HEK293 (cell line): Measurements from ENCODE around the gene NAV2.

ENCODE experiments used
- CTCF ChIA-PET: fragments of 350-600 bp; formaldehyde crosslinking; extraction: SDS; loops from one replicate; lab custom pipeline; 2021; ENCODE audit warnings: antibody characterized with exemption; lab: Yijun Ruan, JAX
- POLR2A ChIA-PET: fragments of 300-600 bp; formaldehyde crosslinking; extraction: SDS; loops from one replicate; lab custom pipeline; 2020; ENCODE audit warnings: antibody characterized with exemption, inconsistent platforms; lab: Yijun Ruan, JAX
- H3K27ac ChIP-seq: fragments of 200-500 bp; sonication (Bioruptor generic); 2 replicates; pipeline ENCODE4 v1.5.1; 2014; ENCODE audit warnings: low read depth, low read length, control low read depth, inconsistent platforms; ENCODE audit errors: extremely low read depth
- H3K36me3 ChIP-seq, 2 experiments: fragments of 200-500 bp in 1 of 2; sonication (Bioruptor generic) in 1 of 2; 1 replicate in 1 of 2; 2 replicates in 1 of 2; pipeline ENCODE4 v1.5.1; 2014 to 2017; ENCODE audit warnings: inconsistent platforms in 2 of 2, low read length in 2 of 2; ENCODE audit not compliant: control insufficient read depth in 2 of 2, insufficient read depth in 1 of 2
- H3K4me1 ChIP-seq: fragments of 200-500 bp; sonication (Bioruptor generic); 2 replicates; pipeline ENCODE4 v1.5.1; 2014; ENCODE audit warnings: mild to moderate bottlenecking, low read length, inconsistent platforms; ENCODE audit not compliant: control insufficient read depth, insufficient read depth
- H3K4me3 ChIP-seq: 2 replicates; pipeline ENCODE4 v1.5.1; 2011; ENCODE audit warnings: low read depth, mild to moderate bottlenecking, control low read depth, low read length, moderate library complexity
- H3K9me3 ChIP-seq: fragments of 200-500 bp; sonication (Bioruptor generic); 2 replicates; pipeline ENCODE4 v1.5.1; 2014; ENCODE audit warnings: low read depth, low read length, inconsistent platforms; ENCODE audit not compliant: control insufficient read depth, insufficient read depth
- KLF1 ChIP-seq: fragments of 450-650 bp; formaldehyde crosslinking; IDR thresholded peaks from 2 replicates; pipeline ENCODE4 v1.5.1; 2016; ENCODE audit warnings: missing biosample characterization, missing genetic modification characterization
- SALL2 ChIP-seq: fragments of 450-650 bp; formaldehyde crosslinking; IDR thresholded peaks from 2 replicates; pipeline ENCODE4 v1.5.0; 2017; ENCODE audit warnings: missing biosample characterization, mild to moderate bottlenecking, missing genetic modification characterization, borderline replicate concordance
- ZNF16 ChIP-seq: fragments of 450-650 bp; formaldehyde crosslinking; IDR thresholded peaks from 2 replicates; pipeline ENCODE4 v1.5.1; 2016; ENCODE audit warnings: low read depth, missing biosample characterization, missing genetic modification characterization
- ZNF169 ChIP-seq: fragments of 450-650 bp; formaldehyde crosslinking; IDR thresholded peaks from 2 replicates; pipeline ENCODE4 v1.5.1; 2016; ENCODE audit warnings: missing biosample characterization, missing genetic modification characterization
- ZNF223 ChIP-seq: fragments of 450-650 bp; formaldehyde crosslinking; IDR thresholded peaks from 2 replicates; pipeline ENCODE4 v1.5.1; 2016; ENCODE audit warnings: missing biosample characterization, missing genetic modification characterization
- ZNF324 ChIP-seq: fragments of 450-650 bp; formaldehyde crosslinking; IDR thresholded peaks from 2 replicates; pipeline ENCODE4 v1.5.1; 2016; ENCODE audit warnings: missing biosample characterization, missing genetic modification characterization
- ZNF473 ChIP-seq: fragments of 450-650 bp; formaldehyde crosslinking; IDR thresholded peaks from 2 replicates; pipeline ENCODE4 v1.5.1; 2017; ENCODE audit warnings: missing biosample characterization, missing genetic modification characterization
- ZNF501 ChIP-seq: fragments of 450-650 bp; formaldehyde crosslinking; IDR thresholded peaks from 2 replicates; pipeline ENCODE4 v1.5.1; 2016; ENCODE audit warnings: missing biosample characterization, missing genetic modification characterization
- ZNF529 ChIP-seq: fragments of 450-650 bp; formaldehyde crosslinking; IDR thresholded peaks from 2 replicates; pipeline ENCODE4 v1.5.1; 2017; ENCODE audit warnings: missing genetic modification characterization, missing biosample characterization; ENCODE audit not compliant: insufficient replicate concordance
- ZNF555 ChIP-seq: fragments of 450-650 bp; formaldehyde crosslinking; conservative IDR thresholded peaks from 2 replicates; pipeline ENCODE4 v1.5.1; 2017; ENCODE audit warnings: missing biosample characterization, mild to moderate bottlenecking, missing genetic modification characterization, inconsistent platforms
- ZNF561 ChIP-seq: fragments of 450-650 bp; IDR thresholded peaks from 2 replicates; pipeline ENCODE4 v1.5.1; 2018; ENCODE audit warnings: missing biosample characterization, missing genetic modification characterization, borderline replicate concordance
- ZNF629 ChIP-seq: fragments of 450-650 bp; formaldehyde crosslinking; IDR thresholded peaks from 2 replicates; pipeline ENCODE4 v1.5.1; 2017; ENCODE audit warnings: missing biosample characterization, missing genetic modification characterization
- ZNF837 ChIP-seq: fragments of 450-650 bp; formaldehyde crosslinking; IDR thresholded peaks from 2 replicates; pipeline ENCODE4 v1.5.1; 2016; ENCODE audit warnings: missing biosample characterization, missing genetic modification characterization
- TF ChIP-seq, protein P1 (sequence below): fragments of 450-650 bp; formaldehyde crosslinking; conservative IDR thresholded peaks from 2 replicates; pipeline ENCODE4 v1.5.1; 2016; ENCODE audit warnings: low read depth, missing biosample characterization, missing genetic modification characterization
- TF ChIP-seq, protein P2 (sequence below): fragments of 450-650 bp; formaldehyde crosslinking; IDR thresholded peaks from 2 replicates; pipeline ENCODE4 v1.5.1; 2016; ENCODE audit warnings: missing biosample characterization, missing genetic modification characterization

The NAV2 gene

DNA sequence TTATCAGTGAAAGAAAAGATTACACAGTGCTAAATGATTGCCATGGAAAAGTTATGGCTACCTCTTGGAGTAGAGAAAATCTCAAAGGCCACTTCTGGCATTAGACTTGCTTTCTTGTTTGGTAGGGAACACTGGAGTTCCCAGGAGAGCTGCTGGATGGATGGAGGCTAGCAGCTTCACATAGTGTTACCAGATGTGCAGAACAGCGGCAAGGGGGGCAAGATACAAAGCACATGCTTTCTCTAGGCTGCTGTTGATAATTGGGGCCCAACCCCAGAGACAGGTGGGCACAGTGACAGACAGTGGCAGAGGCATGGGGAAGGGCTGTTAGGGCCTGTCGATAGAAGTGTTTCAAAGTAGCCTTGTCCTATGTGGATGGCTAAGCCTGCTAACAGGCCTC, 352.8 kb downstream of the NAV2 start (continued):
- TF ChIP-seq ZNF561 (tag by site-specific recombination), result no peak
- no peak for TF ChIP-seq KLF1 (tag by site-specific recombination)
- TF ChIP-seq SALL2, result no peak
- TF ChIP-seq ZNF16 (tag by site-specific recombination), result no peak

DNA sequence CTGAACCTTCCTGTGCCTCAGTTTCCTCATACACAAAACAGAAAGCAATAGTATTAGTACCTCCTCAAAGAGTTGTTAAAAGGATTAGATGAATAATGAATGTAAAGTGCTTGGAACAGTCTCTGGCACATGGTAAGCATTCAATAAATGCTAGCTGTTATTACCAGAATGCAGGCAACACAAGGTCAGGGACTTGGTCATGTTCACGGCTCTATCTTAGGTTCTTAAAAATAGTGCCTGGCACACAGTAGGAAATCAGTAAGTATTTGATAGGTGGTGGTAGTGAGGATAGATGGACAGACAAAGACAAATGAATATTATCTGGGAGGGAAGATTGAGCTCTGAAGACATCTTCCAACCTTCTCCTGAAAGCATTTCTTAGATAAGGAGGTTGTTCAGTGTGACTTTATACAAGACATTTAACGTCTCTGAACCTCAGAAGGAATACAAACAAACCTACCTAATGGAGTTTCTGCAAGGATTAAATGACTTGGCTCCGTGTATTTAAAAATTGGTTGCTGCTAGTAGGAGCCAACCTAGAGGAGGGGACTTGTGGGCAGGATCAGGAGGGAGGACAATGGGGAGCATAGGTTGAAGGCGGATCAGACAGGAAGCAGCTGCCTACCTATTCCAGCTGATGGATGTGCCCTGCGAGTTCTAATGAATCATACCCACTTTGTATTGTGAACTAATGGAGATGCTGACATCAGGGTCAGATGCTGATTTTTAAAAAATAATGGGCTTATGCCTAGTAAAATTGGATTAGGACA, 353.6 kb downstream of the NAV2 start:
- no peak for TF ChIP-seq ZNF555 (tag by site-specific recombination)
- no peak for TF ChIP-seq ZNF473 (tag by site-specific recombination)
- Histone ChIP-seq H3K27ac (no peak overlapping the region), H3K36me3 (no peaks in the 10 kb centered on the region), H3K4me3 (no peak overlapping the region), H3K9me3 (no peaks in the 10 kb centered on the region), H3K4me1 (peaks cover 13% of the 10 kb centered on the region)
- CTCF ChIA-PET, result no interaction called here
- POLR2A ChIA-PET, result no interaction called here

GRCh38 chr11:20066783-20067156, 354.1 kb downstream of the NAV2 start:
- H3K27ac ChIP-seq, result no peak overlapping the region
- ChIA-PET CTCF (no interaction called here), POLR2A (no interaction called here)
- no peaks in the 10 kb centered on the region for H3K9me3 ChIP-seq
- no peak overlapping the region for H3K4me3 ChIP-seq
- no peak for TF ChIP-seq ZNF837 (tag by site-specific recombination)
- TF ChIP-seq, protein P1, sequence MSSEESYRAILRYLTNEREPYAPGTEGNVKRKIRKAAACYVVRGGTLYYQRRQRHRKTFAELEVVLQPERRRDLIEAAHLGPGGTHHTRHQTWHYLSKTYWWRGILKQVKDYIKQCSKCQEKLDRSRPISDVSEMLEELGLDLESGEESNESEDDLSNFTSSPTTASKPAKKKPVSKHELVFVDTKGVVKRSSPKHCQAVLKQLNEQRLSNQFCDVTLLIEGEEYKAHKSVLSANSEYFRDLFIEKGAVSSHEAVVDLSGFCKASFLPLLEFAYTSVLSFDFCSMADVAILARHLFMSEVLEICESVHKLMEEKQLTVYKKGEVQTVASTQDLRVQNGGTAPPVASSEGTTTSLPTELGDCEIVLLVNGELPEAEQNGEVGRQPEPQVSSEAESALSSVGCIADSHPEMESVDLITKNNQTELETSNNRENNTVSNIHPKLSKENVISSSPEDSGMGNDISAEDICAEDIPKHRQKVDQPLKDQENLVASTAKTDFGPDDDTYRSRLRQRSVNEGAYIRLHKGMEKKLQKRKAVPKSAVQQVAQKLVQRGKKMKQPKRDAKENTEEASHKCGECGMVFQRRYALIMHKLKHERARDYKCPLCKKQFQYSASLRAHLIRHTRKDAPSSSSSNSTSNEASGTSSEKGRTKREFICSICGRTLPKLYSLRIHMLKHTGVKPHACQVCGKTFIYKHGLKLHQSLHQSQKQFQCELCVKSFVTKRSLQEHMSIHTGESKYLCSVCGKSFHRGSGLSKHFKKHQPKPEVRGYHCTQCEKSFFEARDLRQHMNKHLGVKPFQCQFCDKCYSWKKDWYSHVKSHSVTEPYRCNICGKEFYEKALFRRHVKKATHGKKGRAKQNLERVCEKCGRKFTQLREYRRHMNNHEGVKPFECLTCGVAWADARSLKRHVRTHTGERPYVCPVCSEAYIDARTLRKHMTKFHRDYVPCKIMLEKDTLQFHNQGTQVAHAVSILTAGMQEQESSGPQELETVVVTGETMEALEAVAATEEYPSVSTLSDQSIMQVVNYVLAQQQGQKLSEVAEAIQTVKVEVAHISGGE (tag by site-specific recombination), result peak; percentile 95
- no peak for TF ChIP-seq ZNF629
- TF ChIP-seq, protein P2, sequence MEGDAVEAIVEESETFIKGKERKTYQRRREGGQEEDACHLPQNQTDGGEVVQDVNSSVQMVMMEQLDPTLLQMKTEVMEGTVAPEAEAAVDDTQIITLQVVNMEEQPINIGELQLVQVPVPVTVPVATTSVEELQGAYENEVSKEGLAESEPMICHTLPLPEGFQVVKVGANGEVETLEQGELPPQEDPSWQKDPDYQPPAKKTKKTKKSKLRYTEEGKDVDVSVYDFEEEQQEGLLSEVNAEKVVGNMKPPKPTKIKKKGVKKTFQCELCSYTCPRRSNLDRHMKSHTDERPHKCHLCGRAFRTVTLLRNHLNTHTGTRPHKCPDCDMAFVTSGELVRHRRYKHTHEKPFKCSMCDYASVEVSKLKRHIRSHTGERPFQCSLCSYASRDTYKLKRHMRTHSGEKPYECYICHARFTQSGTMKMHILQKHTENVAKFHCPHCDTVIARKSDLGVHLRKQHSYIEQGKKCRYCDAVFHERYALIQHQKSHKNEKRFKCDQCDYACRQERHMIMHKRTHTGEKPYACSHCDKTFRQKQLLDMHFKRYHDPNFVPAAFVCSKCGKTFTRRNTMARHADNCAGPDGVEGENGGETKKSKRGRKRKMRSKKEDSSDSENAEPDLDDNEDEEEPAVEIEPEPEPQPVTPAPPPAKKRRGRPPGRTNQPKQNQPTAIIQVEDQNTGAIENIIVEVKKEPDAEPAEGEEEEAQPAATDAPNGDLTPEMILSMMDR (tag by site-specific recombination), result peak; percentile 26; the same call in 1 of the 2 replicates
- no peaks in the 10 kb centered on the region for H3K36me3 ChIP-seq
- peaks cover 13% of the 10 kb centered on the region for H3K4me1 ChIP-seq

DNA sequence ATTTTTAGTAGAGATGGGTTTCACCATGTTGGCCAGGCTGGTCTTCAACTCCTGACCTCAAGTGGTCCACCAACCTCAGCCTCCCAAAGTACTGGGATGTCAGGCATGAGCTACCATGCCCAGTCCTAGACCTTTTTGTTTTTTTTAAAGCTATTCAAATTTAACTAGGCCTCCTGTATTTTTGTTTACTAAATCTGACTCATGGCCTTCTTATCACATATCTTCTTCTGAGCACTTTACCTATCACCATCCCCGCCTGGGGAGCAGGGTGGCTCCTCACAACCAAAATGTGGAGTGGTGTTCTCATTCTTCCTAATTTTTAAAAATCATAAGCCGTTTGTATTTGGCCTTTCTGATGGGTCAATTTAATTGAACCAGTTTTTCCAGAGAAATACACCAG, 355.0 kb downstream of the NAV2 start:
- no peaks in the 10 kb centered on the region for H3K36me3 ChIP-seq
- CTCF ChIA-PET, result interaction anchor here (0.6 kb wide), 1 partner anchor 64 kb away, joined by 3 read pairs; no protein-coding TSS in a partner anchor
- no peaks in the 10 kb centered on the region for H3K9me3 ChIP-seq
- peaks cover 13% of the 10 kb centered on the region for H3K4me1 ChIP-seq
- TF ChIP-seq ZNF501 (tag by site-specific recombination) (no peak), ZNF629 (no peak), ZNF223 (tag by site-specific recombination) (no peak), ZNF169 (tag by site-specific recombination) (no peak), ZNF324 (tag by site-specific recombination) (no peak), ZNF529 (tag by site-specific recombination) (no peak)
- H3K4me3 ChIP-seq, result no peak overlapping the region
- POLR2A ChIA-PET, result no interaction called here
- no peak overlapping the region for H3K27ac ChIP-seq
